Measurements from ENCODE around the gene OPA3. TPM values are rescaled to one million over a fixed set of nuclear protein-coding genes. Genes with fewer than 3 reads are reported as not detected.

Gene OPA3
- total and polyA plus RNA-seq, 8 donors, result under 0.01 to 27.5 (median 3.7) TPM

DNA sequence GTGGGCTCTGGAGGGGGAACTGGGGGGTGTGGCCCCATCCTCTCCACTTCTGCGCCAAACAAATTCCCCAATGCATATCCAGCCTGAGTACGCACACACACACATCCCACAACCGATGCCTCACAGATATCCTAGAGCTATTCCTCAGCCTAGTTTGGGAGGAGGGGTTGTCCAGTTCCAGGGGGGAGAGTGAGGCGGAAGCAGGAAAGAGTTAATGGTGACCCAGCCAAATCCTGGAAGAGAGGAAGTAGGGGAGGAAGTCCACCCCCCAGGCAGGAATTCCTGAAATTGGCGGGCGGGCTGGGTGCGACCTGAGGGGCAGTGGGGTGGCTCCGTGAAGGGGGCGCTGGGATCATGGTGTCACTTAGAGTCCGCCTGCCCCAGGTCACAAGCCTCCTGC lies 16.5 kb upstream of the OPA3 start:
- DNase-seq, result no peak
- H3K4me1 ChIP-seq, result peaks cover 6 to 49% (median 21%) of the 10 kb centered on the region in 4 donors
- peak overlapping the region; percentile 30 to 43 (median 37) for H3K4me3 ChIP-seq
- peak overlapping the region in 4 of 5 donors; percentile 36 to 70 (median 50) for H3K27ac ChIP-seq
- WGBS, 5 donors, result 20 to 27% (median 22%) methylated on average over 9 to 10 of the region's 10 CpGs
- TF ChIP-seq CTCF (IDR thresholded peaks at IDR 0.05) (no peak), EP300 (IDR thresholded peaks at IDR 0.05) (no peak), POLR2A (IDR thresholded peaks at IDR 0.05) (no peak), POLR2AphosphoS5 (IDR thresholded peaks at IDR 0.05) (no peak)
- peaks cover 8 to 82% (median 58%) of the 10 kb centered on the region in 3 donors for H3K27me3 ChIP-seq
- intact Hi-C loops (cut with DNase I; ENCODE audit: low total_unique reads), result no loop called here
- H3K9me3 ChIP-seq, result no peaks in the 10 kb centered on the region
- no peaks in the 10 kb centered on the region for H3K36me3 ChIP-seq

- intact Hi-C loops (cut with DNase I; ENCODE audit: low total_unique reads), result no loop called here
- Histone ChIP-seq H3K4me3 (peak overlapping the region in 3 of 4 donors; percentile 30 to 43 (median 41)), H3K36me3 (no peaks in the 10 kb centered on the region), H3K4me1 (peaks cover 6 to 49% (median 21%) of the 10 kb centered on the region in 4 donors), H3K27me3 (peaks cover 8 to 89% (median 58%) of the 10 kb centered on the region in 3 donors), H3K9me3 (no peaks in the 10 kb centered on the region), H3K27ac (peak overlapping the region; percentile 36 to 70 (median 45))
- 37 to 53% (median 44%) methylated on average over 5 of the region's 5 CpGs for WGBS, 5 donors
- no peak for DNase-seq
- TF ChIP-seq POLR2AphosphoS5 (IDR thresholded peaks at IDR 0.05), result no peak
- TF ChIP-seq POLR2A (IDR thresholded peaks at IDR 0.05), result no peak
- no peak for TF ChIP-seq EP300 (IDR thresholded peaks at IDR 0.05)
- TF ChIP-seq CTCF (IDR thresholded peaks at IDR 0.05), result no peak
Measured at GRCh38 chr19:45600340-45600885, 15.8 kb upstream of the OPA3 start.

GRCh38 chr19:45599286-45599685 lies 14.7 kb upstream of the OPA3 start:
- DNase-seq, result no peak
- H3K27ac ChIP-seq, result peak overlapping the region; percentile 10 to 70 (median 45)

More at GRCh38 chr19:45599286-45599685, 14.7 kb upstream of the OPA3 start:
- TF ChIP-seq POLR2A (IDR thresholded peaks at IDR 0.05) (no peak), EP300 (IDR thresholded peaks at IDR 0.05) (no peak), POLR2AphosphoS5 (IDR thresholded peaks at IDR 0.05) (no peak), CTCF (IDR thresholded peaks at IDR 0.05) (no peak)
- Histone ChIP-seq H3K36me3 (no peaks in the 10 kb centered on the region), H3K27me3 (peaks cover 8 to 96% (median 58%) of the 10 kb centered on the region in 3 donors), H3K4me3 (no peak overlapping the region), H3K9me3 (no peaks in the 10 kb centered on the region), H3K4me1 (peaks cover 6 to 49% (median 21%) of the 10 kb centered on the region in 4 donors)
- WGBS, 5 donors, result 7 to 13% (median 12%) methylated on average over 12 to 13 of the region's 13 CpGs
- intact Hi-C loops (cut with DNase I; ENCODE audit: low total_unique reads), result no loop called here

Measured in stomach (tissue), 9 donors.